Vein endothelial cell (primary cell): ENCODE results near the gene MYORG. TPM values are rescaled to one million over a fixed set of nuclear protein-coding genes. Genes with fewer than 3 reads are reported as not detected.

Experiments
- small RNA-seq: library from RNA; depleted of rRNA; stranded (forward); fragments of <200 nt; gene quantifications from one replicate; pipeline ENCODE3, GENCODE V24; 2012
- total RNA-seq: library from RNA; depleted of rRNA; stranded (reverse); fragments of >200 nt; gene quantifications from 2 replicates; pipeline ENCODE4 v1.2.3, GENCODE V29; 2012

Gene MYORG
- 3.6 and 6.1 TPM in 2 replicates for total RNA-seq

DNA sequence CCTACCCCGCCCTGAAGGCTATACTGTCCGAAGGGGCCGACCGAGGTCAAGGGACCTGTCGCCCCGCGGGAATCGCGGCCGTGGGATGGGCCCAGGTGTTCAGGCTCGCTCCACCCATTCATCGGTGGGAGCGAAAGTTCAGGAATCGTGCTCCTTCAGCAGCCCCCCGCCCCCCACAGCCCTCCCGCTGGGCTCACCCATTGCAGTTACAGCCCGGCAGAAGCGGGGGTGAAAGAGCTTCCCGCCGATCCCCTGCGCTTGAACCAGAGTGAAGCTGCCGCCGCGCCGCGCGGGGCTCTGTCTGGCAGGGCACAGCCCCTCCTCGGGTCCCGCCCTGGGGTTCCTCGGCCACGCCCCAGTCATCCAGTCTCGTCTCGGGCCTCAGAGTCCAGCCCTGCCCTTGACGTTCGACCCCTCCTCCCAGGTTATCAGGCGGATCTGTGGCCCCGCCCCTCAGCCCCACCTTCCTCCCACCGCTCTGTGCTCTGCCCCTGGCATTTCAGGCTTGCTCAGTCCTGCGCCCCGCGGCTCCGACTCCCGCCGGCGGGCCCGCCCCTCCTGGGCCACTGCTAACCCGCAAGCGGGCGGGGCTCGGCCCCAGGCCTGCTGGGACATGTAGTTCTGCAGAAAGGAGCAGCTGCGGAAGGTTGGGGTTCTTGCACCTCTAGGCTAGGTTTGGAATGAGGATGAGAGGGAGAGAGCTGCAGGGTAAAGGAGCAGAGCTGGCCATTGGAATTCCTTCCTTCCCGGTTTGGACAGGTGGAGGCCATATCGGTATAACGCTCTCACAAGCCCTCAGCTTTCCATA is at the start of gene MYORG:
MYORG (minus strand) TSS at position 303 of the 808 bp plus-strand sequence. CDS start 3,955 bp downstream, outside the sequence.

DNA sequence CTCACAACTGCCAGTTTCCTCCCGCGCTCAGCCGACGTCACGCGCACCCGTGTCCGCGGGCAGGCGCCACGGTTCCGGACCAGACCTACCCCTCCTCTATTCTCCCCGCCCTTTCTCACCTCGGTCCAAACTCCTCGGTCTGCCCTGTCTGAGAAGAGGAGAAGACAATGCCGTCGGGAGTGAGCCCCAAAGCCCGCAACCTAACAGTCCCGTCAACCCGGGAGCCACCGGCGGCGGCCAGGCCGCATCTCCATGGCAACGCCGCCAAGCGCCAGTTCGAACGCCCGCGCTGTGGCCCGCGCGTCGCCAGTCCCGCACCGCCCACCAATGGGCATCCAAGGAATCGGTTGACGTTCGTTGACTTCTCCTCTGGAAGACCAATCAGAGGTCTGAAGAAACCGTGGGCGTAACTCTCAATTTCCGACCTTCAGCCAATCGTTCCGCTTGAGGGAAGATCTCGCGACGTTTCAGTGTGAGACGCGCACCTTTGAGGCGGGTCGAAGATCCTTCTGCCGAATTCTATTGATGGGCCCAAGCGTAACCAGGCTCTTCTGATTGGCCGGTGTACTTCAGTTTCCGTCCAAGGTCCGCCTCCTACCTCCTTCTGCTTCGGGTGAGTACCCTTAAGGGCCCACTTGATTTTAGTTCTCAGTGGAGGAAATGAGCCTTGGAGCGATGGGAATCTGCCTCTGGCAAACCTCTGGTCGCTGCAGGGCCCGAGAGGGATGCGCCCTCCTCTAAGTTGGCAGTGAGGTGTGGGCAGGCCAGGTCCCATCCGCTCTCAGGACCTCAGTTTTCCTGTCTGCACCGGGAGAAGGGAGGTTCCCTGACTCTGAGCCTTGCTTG is 47.5 kb downstream of the MYORG start, which contains the start of the genes KIF24 and NUDT2:
KIF24 (minus strand) TSS at position 282 of the 846 bp plus-strand sequence. CDS start 17,922 bp downstream, outside the sequence.
NUDT2 (plus strand) TSS at position 583 of the 846 bp plus-strand sequence. CDS start 9,471 bp downstream, outside the sequence.

Small RNA genes within 50 kb of the gene (small RNA-seq; reads per million reads assigned to genes)
- not detected for gene RF00019

Other genes starting within 250 kb of the MYORG start
- gene UBAP1, start 197.9 kb downstream of the MYORG start, total RNA-seq, result 40.5 and 41.2 TPM in 2 replicates
- gene KIF24, start 47.6 kb downstream of the MYORG start, total RNA-seq, result 2.0 and 3.7 TPM in 2 replicates
- gene NUDT2, start 47.3 kb downstream of the MYORG start, total RNA-seq, result 28.6 and 34.9 TPM in 2 replicates
- gene FAM219A, start 81.7 kb upstream of the MYORG start, total RNA-seq, result 20.6 and 26.9 TPM in 2 replicates
- not detected in 2 replicates for gene DNAI1, start 81.9 kb upstream of the MYORG start, total RNA-seq
- 0.29 TPM in 1 of 2 replicates, not detected in the other for gene ENHO, start 146.1 kb upstream of the MYORG start, total RNA-seq
- not detected in 2 replicates for gene CNTFR, start 212.8 kb upstream of the MYORG start, total RNA-seq
- 12.6 and 18.6 TPM in 2 replicates for gene RPP25L, start 235.2 kb upstream of the MYORG start, total RNA-seq
- 63.0 and 65.0 TPM in 2 replicates for gene DCTN3, start 243.6 kb upstream of the MYORG start, total RNA-seq